ENCODE results near the gene ADIPOR2.

DNA sequence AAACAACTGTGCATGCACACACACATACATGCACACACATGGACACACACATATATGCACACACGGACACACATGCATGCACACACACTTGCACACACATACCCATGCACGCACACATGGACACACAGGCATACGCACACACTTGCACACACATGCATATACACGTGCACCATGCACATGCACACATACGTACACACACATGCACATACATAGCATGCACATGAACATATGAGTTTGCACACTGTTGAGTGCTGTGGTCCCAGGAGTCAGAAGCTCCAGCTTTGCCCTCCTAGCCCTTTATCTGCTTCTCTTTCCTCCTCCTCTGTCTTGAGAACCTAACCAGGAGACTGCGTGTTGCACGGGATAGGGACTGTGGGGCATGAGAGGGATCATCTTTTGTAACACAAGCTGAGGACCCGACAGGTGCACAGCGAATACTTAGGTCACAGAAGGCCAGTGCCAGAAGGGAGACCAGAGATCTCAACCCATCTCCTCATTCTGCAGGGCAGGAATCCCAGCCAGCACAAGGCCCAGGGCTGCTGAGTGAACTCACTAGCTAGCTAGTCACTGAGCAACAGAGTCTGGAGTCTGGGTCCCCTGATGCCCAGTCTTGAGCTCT, 126.0 kb downstream of the ADIPOR2 start:
- no peak for TF ChIP-seq POLR2A (IDR thresholded peaks at IDR 0.05)
- TF ChIP-seq EP300 (IDR thresholded peaks at IDR 0.05) = no peak

Data from ovary (tissue), 1 donor.